Stimulated activated CD4-positive, alpha-beta T cell treated with anti-CD3 and anti-CD28 coated beads, Interleukin-1b, Interleukin-23, amount 100 ng/mL, for 48 hours (primary cell): ENCODE data around the gene TSG101.
A peak's percentile ranks its signal among the peaks of the same experiment; 100 is the strongest.

Experiments used
- DNase-seq: peaks from one replicate; pipeline ENCODE4 v3.0.0-alpha.2; 2020

The TSG101 gene

GRCh38 chr11:18526521-18527296 lies at the start of gene TSG101:
Gene TSG101, minus strand, starts transcription at chr11:18526942. Its CDS starts 126 bp downstream, at chr11:18526816.
- DNase-seq: peak; percentile 93

GRCh38 chr11:18575361-18575760 lies 48.6 kb upstream of the TSG101 start:
- DNase-seq: no peak

GRCh38 chr11:18567081-18567480 lies 40.3 kb upstream of the TSG101 start:
- DNase-seq: no peak

GRCh38 chr11:18566406-18566805 lies 39.7 kb upstream of the TSG101 start:
- no peak for DNase-seq

GRCh38 chr11:18564149-18564548 lies 37.4 kb upstream of the TSG101 start:
- DNase-seq: no peak

GRCh38 chr11:18563090-18563730 lies 36.5 kb upstream of the TSG101 start:
- DNase-seq: no peak

- DNase-seq: no peak
Measured at GRCh38 chr11:18548001-18548400, 21.3 kb upstream of the TSG101 start.

GRCh38 chr11:18540207-18541009 lies 13.7 kb upstream of the TSG101 start:
- no peak for DNase-seq

- no peak for DNase-seq
Measured at GRCh38 chr11:18536209-18536608, 9.5 kb upstream of the TSG101 start.

GRCh38 chr11:18534245-18534644 lies 7.5 kb upstream of the TSG101 start:
- no peak for DNase-seq

GRCh38 chr11:18533365-18533764 lies 6.6 kb upstream of the TSG101 start:
- DNase-seq: no peak

GRCh38 chr11:18527512-18527911 lies 770 bp upstream of the TSG101 start:
- no peak for DNase-seq

- no peak for DNase-seq
Measured at GRCh38 chr11:18526130-18526520, 617 bp downstream of the TSG101 start.

GRCh38 chr11:18524248-18524647 lies 2.5 kb downstream of the TSG101 start:
- no peak for DNase-seq

- no peak for DNase-seq
Measured at GRCh38 chr11:18523084-18523483, 3.7 kb downstream of the TSG101 start.

- no peak for DNase-seq
Measured at GRCh38 chr11:18522388-18522787, 4.4 kb downstream of the TSG101 start.

- DNase-seq: no peak
Measured at GRCh38 chr11:18521122-18521521, 5.6 kb downstream of the TSG101 start.

- DNase-seq: no peak
Measured at GRCh38 chr11:18502352-18502751, 24.4 kb downstream of the TSG101 start.

GRCh38 chr11:18501629-18502028 lies 25.1 kb downstream of the TSG101 start:
- DNase-seq: no peak

- DNase-seq: no peak
Measured at GRCh38 chr11:18498039-18498438, 28.7 kb downstream of the TSG101 start.

- no peak for DNase-seq
Measured at GRCh38 chr11:18495703-18496102, 31.0 kb downstream of the TSG101 start.

GRCh38 chr11:18495271-18495670 lies 31.5 kb downstream of the TSG101 start:
- DNase-seq: no peak

GRCh38 chr11:18493310-18493709 lies 33.4 kb downstream of the TSG101 start:
- no peak for DNase-seq

GRCh38 chr11:18492888-18493287 lies 33.9 kb downstream of the TSG101 start:
- DNase-seq: no peak
